Neural cell (in vitro differentiated cells): Measurements from ENCODE around the gene DNER.

Experiments used
- SMC3 ChIP-seq: fragments of 450-650 bp; conservative IDR thresholded peaks from 2 replicates; pipeline ENCODE4 v1.6.1; 2014; ENCODE audit warnings: antibody characterized with exemption, mild to moderate bottlenecking, moderate library complexity; ENCODE audit not compliant: poor library complexity
- TF ChIP-seq, protein P1 (sequence below): fragments of 450-650 bp; IDR thresholded peaks from 2 replicates; pipeline ENCODE4 v1.5.1; 2014; ENCODE audit warnings: antibody characterized with exemption, mild to moderate bottlenecking, moderate library complexity; ENCODE audit not compliant: poor library complexity, severe bottlenecking

DNA sequence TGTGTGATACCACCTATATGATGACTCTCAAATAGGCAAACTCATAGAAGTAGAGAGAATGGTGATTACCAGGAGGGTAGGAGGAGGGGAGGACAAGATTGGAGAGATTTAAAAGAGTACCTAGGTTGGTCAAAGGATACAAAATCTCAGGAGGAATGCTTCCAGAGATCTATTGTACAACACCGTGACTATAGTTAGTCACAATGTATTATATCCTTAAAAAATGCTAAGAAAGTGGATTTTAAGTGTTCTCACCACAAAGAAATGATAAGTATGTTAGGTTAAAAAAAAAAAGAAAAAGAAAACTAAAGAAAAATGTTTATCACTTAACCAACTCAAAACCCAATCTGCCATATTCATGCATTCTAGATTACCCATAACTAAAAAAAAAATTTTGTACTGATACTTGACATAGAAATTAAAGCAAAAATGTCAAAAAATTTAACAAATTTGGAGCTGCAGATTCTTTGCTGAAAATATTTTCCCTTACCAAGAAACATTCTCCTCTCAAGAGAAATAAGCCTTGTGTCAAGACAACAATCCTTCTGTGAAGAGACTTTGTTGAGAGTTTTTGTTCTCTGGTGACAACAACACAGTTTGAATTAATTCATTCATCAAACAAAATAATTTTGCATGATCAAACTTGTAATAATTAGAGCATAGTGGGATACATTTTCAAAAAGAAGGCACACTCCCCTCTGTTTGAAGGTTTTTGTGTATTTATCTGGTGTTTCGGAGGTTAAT, 213.1 kb downstream of the DNER start:
- TF ChIP-seq, protein P1, sequence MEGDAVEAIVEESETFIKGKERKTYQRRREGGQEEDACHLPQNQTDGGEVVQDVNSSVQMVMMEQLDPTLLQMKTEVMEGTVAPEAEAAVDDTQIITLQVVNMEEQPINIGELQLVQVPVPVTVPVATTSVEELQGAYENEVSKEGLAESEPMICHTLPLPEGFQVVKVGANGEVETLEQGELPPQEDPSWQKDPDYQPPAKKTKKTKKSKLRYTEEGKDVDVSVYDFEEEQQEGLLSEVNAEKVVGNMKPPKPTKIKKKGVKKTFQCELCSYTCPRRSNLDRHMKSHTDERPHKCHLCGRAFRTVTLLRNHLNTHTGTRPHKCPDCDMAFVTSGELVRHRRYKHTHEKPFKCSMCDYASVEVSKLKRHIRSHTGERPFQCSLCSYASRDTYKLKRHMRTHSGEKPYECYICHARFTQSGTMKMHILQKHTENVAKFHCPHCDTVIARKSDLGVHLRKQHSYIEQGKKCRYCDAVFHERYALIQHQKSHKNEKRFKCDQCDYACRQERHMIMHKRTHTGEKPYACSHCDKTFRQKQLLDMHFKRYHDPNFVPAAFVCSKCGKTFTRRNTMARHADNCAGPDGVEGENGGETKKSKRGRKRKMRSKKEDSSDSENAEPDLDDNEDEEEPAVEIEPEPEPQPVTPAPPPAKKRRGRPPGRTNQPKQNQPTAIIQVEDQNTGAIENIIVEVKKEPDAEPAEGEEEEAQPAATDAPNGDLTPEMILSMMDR = no peak
- TF ChIP-seq SMC3 = no peak
